NCI-H2227 (cell line): ENCODE measurements around the gene OR52H1.
"Not testable (repeated sequence)": the region's sequence is repeated elsewhere in the genome, so short reads cannot be mapped to it uniquely, and the experiment has no call there.

Source experiments
- DNase-seq: peaks from one replicate; lab custom pipeline; 2025; ENCODE audit not compliant: unreplicated experiment; lab: John Stamatoyannopoulos, UW

Gene OR52H1

GRCh38 chr11:5548440-5548839, at the start of gene OR52H1:
Gene OR52H1 (minus strand): TSS chr11:5548540. CDS start chr11:5545505, 3,035 bp downstream.
- no peak for DNase-seq

GRCh38 chr11:5597953-5598352, 49.6 kb upstream of the OR52H1 start:
- no peak for DNase-seq

GRCh38 chr11:5596607-5597201, 48.4 kb upstream of the OR52H1 start, which contains the start of gene TRIM6:
Gene TRIM6 (plus strand): TSS chr11:5596637. CDS start chr11:5596898, 261 bp downstream.
- DNase-seq: peak; percentile 6

GRCh38 chr11:5593146-5593545, 44.8 kb upstream of the OR52H1 start:
- DNase-seq: no peak

- DNase-seq: no peak
Observed at GRCh38 chr11:5592615-5593014, 44.3 kb upstream of the OR52H1 start.

GRCh38 chr11:5591613-5592012, 43.3 kb upstream of the OR52H1 start:
- DNase-seq: no peak

- not testable (repeated sequence) for DNase-seq
Observed at GRCh38 chr11:5589906-5590305, 41.6 kb upstream of the OR52H1 start.

GRCh38 chr11:5584458-5584857, 36.1 kb upstream of the OR52H1 start:
- DNase-seq: not testable (repeated sequence)

- no peak for DNase-seq
Observed at GRCh38 chr11:5581014-5581413, 32.7 kb upstream of the OR52H1 start.

- no peak for DNase-seq
Observed at GRCh38 chr11:5580577-5580976, 32.2 kb upstream of the OR52H1 start, which contains the start of gene OR52B6. Gene OR52B6 (plus strand): TSS chr11:5580877. CDS start chr11:5580877, 0 bp downstream.

- no peak for DNase-seq
Observed at GRCh38 chr11:5577101-5577500, 28.8 kb upstream of the OR52H1 start.

GRCh38 chr11:5575152-5575551, 26.8 kb upstream of the OR52H1 start:
- no peak for DNase-seq

GRCh38 chr11:5574654-5575053, 26.3 kb upstream of the OR52H1 start:
- DNase-seq: no peak

- no peak for DNase-seq
Observed at GRCh38 chr11:5564259-5565019, 16.1 kb upstream of the OR52H1 start.

- no peak for DNase-seq
Observed at GRCh38 chr11:5557751-5558150, 9.4 kb upstream of the OR52H1 start.

- DNase-seq: no peak
Observed at GRCh38 chr11:5556596-5557188, 8.4 kb upstream of the OR52H1 start.

- no peak for DNase-seq
Observed at GRCh38 chr11:5553343-5553742, 5.0 kb upstream of the OR52H1 start.

- no peak for DNase-seq
Observed at GRCh38 chr11:5550440-5551095, 2.2 kb upstream of the OR52H1 start.

GRCh38 chr11:5547982-5548381, 358 bp downstream of the OR52H1 start:
- no peak for DNase-seq

- no peak for DNase-seq
Observed at GRCh38 chr11:5546457-5546856, 1.9 kb downstream of the OR52H1 start.

GRCh38 chr11:5541427-5541826, 6.9 kb downstream of the OR52H1 start:
- DNase-seq: no peak

GRCh38 chr11:5536482-5536881, 11.9 kb downstream of the OR52H1 start:
- no peak for DNase-seq
